Measurements from ENCODE around the gene RPS18. TPM values are rescaled to one million over a fixed set of nuclear protein-coding genes. Genes with fewer than 3 reads are reported as not detected.
"Not testable (repeated sequence)": the region's sequence is repeated elsewhere in the genome, so short reads cannot be mapped to it uniquely, and the experiment has no call there.

RPS18 gene
- total RNA-seq (2014; rRNA removed; shearing (Covaris generic)): 2,019 and 2,446 TPM in 2 replicates

DNA sequence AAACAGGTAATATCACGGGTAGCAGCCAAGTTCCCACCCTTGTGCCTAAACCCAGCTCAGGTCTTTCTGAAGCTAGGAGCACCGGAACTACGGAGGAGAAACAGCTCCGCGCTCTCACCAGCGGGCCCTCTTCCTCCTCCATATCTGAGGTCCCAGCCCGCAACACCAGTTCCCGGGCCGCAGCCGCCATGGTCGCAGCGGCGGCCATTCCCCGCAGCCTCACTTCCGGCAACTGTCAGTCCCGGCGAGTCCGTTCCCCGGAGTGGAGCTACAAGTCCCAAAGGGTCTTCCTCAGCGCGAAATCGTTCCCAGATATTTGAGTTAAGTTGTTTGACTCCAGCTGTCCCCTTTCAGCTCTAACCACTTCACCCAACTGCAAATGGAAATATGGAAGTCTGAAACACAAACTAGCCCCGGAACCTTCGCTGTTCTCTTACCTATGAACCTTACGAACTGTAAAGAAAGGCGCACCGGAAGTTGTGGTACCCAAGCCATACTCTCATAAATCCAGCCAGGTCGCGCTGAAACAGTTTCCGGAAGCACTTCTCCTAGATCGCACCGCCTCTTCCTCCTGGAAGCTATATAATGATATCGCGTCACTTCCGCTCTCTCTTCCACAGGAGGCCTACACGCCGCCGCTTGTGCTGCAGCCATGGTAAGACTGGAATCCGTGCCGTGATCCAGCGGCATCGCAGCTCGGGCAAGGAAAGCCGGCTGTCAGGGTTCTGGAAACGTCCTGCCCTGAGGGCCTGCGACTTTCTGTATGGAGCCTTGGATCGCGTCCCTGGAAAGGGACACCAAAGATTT lies at the start of gene RPS18, which contains the start of gene VPS52:
RPS18 (plus strand) TSS at position 608 of the 807 bp plus-strand sequence; CDS start at position 653, 45 bp downstream.
VPS52 (minus strand) TSS at position 409 of the 807 bp plus-strand sequence; CDS start at position 208, 201 bp downstream.
- DNase-seq (ENCODE audit: low spot score): peak; percentile 98

DNA sequence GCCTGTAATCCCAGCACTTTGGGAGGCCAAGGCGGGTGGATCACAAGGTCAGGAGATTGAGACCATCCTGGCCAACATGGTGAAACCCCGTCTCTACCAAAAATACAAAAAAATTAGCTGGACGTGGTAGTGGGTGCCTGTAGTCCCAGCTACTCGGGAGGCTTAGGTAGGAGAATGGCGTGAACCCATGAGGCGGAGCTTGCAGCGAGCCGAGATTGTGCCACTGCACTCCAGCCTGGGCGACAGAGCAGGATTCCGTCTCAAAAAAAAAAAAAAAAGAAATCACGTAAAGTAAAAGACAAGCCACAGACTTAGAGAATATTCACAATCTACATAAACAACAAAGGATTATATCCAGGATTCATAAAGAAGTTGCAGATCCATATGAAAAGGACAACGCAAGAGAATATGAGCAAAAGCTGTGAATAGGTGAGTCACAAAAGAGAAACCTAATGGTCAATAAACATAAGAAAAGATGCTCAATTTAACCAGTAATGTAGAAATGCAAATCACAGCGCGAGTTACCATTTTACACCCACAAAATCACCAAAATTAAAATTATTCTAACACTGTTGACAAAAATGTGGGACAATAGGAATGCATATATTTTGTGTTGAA lies 45.3 kb upstream of the RPS18 start:
- not testable (repeated sequence) for DNase-seq (ENCODE audit: low spot score)

GRCh38 chr6:33235221-33235634 lies 36.6 kb upstream of the RPS18 start:
- no peak for DNase-seq (ENCODE audit: low spot score)

DNA sequence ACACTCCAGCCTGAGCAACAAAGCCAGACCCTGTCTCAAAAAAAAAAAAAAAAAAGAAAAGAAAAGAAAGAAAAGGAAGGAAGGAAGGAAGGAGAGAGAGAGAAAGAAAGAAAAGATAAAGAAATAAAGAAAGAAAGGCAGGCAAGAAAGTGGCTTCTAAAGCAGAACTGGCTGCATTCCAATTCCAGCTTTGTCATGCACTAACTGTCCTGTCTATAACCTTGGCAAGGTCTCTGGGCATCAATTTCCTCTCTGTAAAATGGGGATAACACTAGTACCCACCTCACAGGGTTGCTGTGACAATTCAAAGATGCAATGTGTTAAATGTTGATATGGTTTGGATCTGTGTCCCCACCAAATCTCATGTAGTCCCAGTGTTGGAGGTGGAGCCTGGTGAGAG lies 35.5 kb upstream of the RPS18 start:
- no peak for DNase-seq (ENCODE audit: low spot score)

GRCh38 chr6:33236852-33237251 lies 35.0 kb upstream of the RPS18 start:
- no peak for DNase-seq (ENCODE audit: low spot score)

DNA sequence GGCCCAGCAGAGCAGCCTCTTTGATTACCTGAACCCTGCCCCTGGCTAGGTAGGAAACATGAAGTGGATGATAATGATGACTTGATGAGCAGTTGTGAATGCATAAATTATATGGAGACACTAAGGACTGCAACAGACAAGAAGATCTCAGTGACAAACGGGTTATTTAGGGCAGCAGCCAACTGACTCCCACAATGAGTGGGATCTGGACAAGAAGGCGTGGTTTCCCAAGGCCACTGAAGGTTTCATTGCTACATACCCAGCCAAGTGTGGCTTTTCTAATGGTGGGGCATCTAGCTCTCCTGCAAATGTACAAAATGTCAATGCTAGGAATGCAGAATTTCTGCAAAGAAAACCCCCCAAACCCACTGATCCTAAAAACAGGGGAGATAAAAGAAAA lies 34.1 kb upstream of the RPS18 start:
- DNase-seq (ENCODE audit: low spot score): no peak

DNA sequence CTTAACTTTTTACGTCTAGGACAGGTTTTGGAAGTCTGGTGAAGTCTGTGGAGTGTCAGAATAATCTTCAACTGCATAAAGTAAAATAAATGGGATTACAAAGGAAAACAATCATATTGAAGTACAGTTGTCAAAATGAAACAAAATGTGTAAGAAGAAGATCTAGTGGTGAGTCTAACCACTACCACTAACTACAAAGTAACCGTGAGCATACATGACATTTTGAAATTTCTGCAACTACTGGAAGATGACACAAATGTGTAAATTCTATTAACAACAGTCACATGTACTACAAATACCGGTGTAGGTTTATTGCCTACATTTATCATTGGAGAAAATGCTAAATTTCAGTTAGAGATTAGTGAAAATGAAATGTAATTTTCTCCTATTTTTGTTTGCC lies 29.9 kb upstream of the RPS18 start:
- no peak for DNase-seq (ENCODE audit: low spot score)

DNA sequence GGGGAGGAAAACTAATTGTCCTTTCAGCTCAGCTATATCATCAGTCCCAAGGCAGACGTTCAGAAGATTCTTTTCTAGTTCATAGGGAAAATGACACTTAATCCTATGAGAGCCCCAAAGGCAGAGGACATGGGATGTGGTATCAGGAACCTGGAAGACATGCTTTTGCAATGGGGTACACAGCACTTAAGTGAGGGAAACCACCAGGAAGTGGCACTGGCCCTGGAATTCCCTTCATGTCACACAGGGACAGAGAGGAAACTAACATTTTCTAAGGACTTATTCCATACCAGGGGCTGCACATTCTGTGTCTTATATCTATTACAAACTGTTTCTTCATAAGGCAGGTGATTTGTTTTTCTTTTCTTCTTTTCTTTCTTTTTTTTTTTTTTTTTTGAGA lies 28.4 kb upstream of the RPS18 start:
- DNase-seq (ENCODE audit: low spot score): no peak

GRCh38 chr6:33247977-33248642 lies 23.8 kb upstream of the RPS18 start:
- DNase-seq (ENCODE audit: low spot score): peak; percentile 87

- no peak for DNase-seq (ENCODE audit: low spot score)
Observed at GRCh38 chr6:33248643-33248931, 23.3 kb upstream of the RPS18 start.

DNA sequence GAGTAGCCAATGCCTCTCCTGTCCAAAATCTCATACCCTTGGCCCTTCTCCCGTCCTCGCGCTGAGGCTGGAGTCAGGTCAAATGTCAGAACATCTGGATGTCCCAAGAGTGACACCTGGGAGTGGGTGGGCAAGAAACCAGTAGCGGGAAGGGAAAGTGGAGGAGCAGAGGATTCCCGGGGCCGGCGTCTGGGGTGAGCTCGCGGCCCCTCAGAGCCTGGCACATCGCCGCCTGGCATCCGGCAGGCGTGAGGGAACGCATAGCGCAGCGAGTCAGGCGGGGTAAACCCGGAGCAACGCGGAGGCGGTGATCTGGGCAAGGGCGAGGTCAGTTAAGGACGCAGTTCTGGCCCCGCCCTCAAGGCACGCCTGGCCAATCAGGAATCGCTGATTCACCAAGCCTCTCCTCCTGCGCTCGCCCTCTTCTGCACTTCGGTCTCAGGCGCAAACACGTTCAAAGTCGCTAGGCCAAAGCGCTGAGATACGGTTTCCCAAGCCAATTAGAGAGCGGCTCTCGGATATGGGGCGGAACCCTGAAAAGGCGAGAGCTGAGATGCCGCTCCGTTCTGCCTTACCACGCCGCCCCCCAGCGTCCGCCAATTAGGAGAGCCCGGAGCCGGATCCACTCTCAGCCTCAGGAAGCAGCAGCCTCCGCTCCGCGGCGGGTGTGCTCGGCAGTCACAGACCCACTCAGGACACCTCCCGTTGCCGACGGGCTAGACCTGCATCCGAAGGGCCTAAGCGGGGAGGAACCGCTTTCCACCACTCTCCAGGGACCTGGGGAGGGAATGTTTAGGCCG lies 22.7 kb upstream of the RPS18 start:
- peak; percentile 97 for DNase-seq (ENCODE audit: low spot score)

DNA sequence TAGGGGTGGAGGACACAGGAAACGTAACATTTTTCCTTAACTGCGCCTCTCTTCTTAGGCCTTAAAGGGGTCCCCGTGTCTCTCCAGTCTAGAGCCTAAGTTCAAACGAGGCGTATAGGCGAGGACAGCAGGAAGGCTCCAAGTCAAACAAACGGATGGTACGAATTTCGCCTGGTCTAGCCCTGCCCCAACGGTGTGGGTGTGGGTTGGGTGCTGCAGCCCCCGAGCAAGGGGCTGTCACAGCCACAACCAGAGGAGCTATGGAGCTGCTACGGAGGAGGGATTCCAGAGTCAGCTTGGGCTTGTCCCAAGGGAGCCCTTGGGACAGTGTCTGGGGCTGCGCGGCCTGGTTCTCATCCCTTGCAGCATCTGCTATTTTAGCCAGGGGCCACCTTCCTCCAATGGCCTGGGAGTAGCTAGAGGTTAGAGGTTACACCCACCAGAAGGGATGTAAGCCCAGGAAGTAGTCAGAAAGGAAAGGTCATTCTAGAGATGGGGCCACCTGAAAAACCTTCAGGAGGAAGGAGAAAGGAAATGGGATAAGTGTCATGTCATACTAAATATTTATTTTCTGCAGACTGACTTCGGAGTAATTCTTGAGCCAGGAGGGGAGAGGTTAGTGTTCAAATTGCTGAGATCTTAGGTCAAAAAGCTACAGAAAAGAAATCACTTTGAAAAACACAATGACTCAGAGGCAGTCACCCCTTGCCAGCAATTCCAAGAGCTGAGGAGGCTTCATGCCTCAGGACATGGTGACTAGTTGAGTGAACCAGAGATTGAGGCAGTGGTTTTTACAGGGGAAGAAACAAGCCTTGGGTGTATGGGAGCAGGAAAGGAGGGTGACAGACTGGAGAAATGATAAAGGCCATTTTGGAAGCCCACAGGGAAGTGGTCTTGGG lies 21.9 kb upstream of the RPS18 start:
- peak; percentile 60 for DNase-seq (ENCODE audit: low spot score)

- no peak for DNase-seq (ENCODE audit: low spot score)
Observed at GRCh38 chr6:33250731-33251130, 21.1 kb upstream of the RPS18 start.

DNA sequence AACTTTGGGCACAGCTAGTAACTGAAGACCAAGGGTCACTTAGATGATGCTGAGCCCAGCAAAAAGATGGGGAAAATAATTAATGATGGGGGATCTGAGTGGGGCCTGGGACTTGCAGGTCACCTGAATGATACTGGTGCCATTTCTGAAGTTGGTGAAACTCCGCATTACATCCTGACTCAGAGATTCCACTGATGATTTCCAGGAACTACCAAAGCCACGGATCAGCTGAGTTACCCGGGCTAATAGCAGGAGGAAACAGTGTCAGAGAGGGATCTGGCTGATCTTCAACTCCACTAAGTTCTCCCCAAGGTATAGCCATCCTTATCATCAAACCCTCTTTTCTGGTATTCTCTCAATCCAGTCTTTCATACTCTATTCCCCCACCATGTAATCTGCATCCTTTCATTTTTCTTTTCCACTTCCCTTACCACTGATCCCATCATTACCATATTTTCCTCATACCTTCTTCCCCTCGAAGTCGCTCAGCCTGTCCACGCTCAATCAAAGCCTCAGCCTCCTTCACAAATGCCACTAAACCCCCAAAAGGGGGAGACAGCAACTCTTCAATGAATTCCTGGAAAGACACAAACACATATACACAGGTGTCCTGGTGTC lies 20.4 kb upstream of the RPS18 start:
- no peak for DNase-seq (ENCODE audit: low spot score)

GRCh38 chr6:33252759-33253158 lies 19.1 kb upstream of the RPS18 start:
- DNase-seq (ENCODE audit: low spot score): peak; percentile 29

GRCh38 chr6:33254591-33254990 lies 17.3 kb upstream of the RPS18 start:
- no peak for DNase-seq (ENCODE audit: low spot score)

DNA sequence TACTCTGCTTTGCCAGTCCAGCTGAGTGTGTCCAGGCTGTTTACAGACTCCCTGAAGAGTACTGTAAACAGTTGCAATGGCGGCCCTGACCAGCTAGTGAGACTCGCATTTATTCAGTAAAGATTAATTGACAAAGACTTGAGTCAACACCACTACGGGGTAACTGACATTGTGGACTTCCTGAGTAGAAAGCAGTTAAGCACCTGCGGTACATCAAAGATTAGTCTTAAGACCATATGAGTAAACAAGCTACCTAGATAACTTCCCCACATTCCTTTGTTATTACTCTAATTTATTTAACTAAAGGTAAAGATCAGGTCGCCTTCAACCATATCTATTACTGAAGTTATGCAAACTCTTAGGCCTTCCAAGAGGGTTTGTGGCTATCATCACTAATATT lies 12.8 kb upstream of the RPS18 start:
- no peak for DNase-seq (ENCODE audit: low spot score)

DNA sequence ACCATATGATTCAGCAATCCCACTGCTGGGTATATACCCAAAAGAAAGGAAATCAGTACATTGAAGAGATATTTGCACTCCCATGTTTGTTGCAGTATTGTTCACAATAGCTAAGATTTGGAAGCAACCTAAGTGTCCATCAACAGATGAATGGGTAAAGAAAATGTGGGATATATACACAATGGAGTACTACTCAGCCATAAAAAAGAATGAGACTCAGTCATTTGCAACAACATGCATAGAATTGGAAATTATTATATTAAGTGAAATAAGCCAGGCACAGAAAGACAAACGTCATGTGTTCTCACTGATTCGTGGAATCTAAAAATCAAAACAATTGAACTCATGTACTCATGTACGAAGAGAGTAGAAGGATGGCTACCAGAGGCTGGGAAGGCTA lies 9.4 kb upstream of the RPS18 start:
- not testable (repeated sequence) for DNase-seq (ENCODE audit: low spot score)

DNA sequence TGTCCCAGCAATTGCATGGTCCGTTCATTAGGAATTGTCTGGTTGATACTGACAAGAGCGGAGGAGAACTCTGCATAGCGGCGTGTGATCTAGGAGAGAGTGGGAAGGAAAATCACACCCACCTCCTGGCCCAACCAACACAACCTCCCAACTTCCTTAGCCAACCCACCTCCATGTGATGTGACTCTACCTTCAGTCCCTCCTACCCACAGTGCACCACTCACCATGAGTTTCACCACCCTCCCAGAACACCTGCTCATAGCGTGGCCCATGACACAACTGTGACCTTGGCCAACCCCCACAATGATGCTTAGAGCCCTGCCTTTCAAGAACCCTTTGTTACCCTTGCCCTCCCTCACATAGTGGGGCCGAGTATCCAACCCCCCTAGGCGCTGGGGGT lies 7.9 kb upstream of the RPS18 start:
- no peak for DNase-seq (ENCODE audit: low spot score)

DNA sequence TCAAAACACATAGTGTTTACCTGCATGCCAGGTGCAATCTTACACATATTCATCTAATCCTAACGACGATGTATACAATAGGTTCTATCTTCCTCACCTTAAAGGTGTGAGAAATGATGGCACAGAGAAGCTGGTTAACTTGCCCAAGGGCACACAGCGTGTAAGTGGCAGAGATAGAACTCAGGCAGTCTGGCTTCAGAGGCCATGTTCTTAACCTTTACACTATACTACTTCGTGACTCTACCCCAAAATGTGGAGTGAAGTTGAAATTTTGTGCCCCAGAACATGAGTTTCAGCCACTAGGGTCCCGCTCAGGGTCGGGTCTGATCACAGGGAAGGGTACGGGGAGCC lies 783 bp upstream of the RPS18 start:
- DNase-seq (ENCODE audit: low spot score): no peak

All from A172 (cell line).